WERI-Rb-1 (cell line): ENCODE data around the gene ATXN8OS.

Source experiments
- DNase-seq: peaks from one replicate; pipeline ENCODE4 v3.0.0-alpha.2; 2020
- H3K27ac ChIP-seq: fragments of 250-450 bp; sonication (Bioruptor Pico); 2 replicates; pipeline ENCODE4 v1.5.1; 2020; ENCODE audit warnings: mild to moderate bottlenecking, moderate library complexity
- H3K27me3 ChIP-seq: fragments of 250-450 bp; sonication (Bioruptor Pico); 2 replicates; pipeline ENCODE4 v1.5.1; 2021; ENCODE audit warnings: mild to moderate bottlenecking, low read depth, moderate library complexity; ENCODE audit not compliant: insufficient read depth, severe bottlenecking
- H3K36me3 ChIP-seq: fragments of 250-450 bp; sonication (Bioruptor Pico); 2 replicates; pipeline ENCODE4 v1.5.1; 2020; ENCODE audit warnings: mild to moderate bottlenecking, moderate library complexity
- H3K4me3 ChIP-seq: 2 replicates; pipeline ENCODE4 v1.5.1; 2011; ENCODE audit warnings: low read depth, mild to moderate bottlenecking, control low read depth, low read length
- H3K9me3 ChIP-seq: fragments of 250-450 bp; sonication (Bioruptor Pico); 2 replicates; pipeline ENCODE4 v1.5.1; 2021; ENCODE audit warnings: mild to moderate bottlenecking, moderate library complexity; ENCODE audit not compliant: severe bottlenecking
- TF ChIP-seq, protein P1 (sequence below): IDR thresholded peaks from 2 replicates; pipeline ENCODE4 v1.5.1; 2011; ENCODE audit warnings: low read depth, mild to moderate bottlenecking, control low read depth, inconsistent platforms, low read length

ATXN8OS gene

GRCh38 chr13:70107498-70108281 is at the start of gene ATXN8OS:
Gene ATXN8OS (plus strand): TSS chr13:70107826.
- H3K36me3 ChIP-seq, result no peaks in the 10 kb centered on the region
- TF ChIP-seq, protein P1, sequence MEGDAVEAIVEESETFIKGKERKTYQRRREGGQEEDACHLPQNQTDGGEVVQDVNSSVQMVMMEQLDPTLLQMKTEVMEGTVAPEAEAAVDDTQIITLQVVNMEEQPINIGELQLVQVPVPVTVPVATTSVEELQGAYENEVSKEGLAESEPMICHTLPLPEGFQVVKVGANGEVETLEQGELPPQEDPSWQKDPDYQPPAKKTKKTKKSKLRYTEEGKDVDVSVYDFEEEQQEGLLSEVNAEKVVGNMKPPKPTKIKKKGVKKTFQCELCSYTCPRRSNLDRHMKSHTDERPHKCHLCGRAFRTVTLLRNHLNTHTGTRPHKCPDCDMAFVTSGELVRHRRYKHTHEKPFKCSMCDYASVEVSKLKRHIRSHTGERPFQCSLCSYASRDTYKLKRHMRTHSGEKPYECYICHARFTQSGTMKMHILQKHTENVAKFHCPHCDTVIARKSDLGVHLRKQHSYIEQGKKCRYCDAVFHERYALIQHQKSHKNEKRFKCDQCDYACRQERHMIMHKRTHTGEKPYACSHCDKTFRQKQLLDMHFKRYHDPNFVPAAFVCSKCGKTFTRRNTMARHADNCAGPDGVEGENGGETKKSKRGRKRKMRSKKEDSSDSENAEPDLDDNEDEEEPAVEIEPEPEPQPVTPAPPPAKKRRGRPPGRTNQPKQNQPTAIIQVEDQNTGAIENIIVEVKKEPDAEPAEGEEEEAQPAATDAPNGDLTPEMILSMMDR, result no peak
- no peak within 1 kb of the TSS for H3K27ac ChIP-seq
- no peaks in the 10 kb centered on the region for H3K27me3 ChIP-seq
- peak; percentile 10 for DNase-seq
- no peaks in the 10 kb centered on the region for H3K9me3 ChIP-seq
- H3K4me3 ChIP-seq, result peak within 1 kb of the TSS; percentile 33

- TF ChIP-seq, protein P1, result no peak
- Histone ChIP-seq H3K4me3 (no peak overlapping the region), H3K27me3 (no peaks in the 10 kb centered on the region), H3K9me3 (no peaks in the 10 kb centered on the region), H3K36me3 (no peaks in the 10 kb centered on the region), H3K27ac (no peak overlapping the region)
- no peak for DNase-seq
Measured at GRCh38 chr13:70080012-70080411, 27.6 kb upstream of the ATXN8OS start.

GRCh38 chr13:70087247-70087646 is 20.4 kb upstream of the ATXN8OS start:
- H3K27me3 ChIP-seq, result no peaks in the 10 kb centered on the region
- no peak overlapping the region for H3K27ac ChIP-seq
- TF ChIP-seq, protein P1, result no peak
- H3K36me3 ChIP-seq, result no peaks in the 10 kb centered on the region
- H3K9me3 ChIP-seq, result no peaks in the 10 kb centered on the region
- no peak for DNase-seq
- H3K4me3 ChIP-seq, result no peak overlapping the region

- no peak for DNase-seq
- Histone ChIP-seq H3K4me3 (no peak overlapping the region), H3K9me3 (no peaks in the 10 kb centered on the region), H3K27ac (no peak overlapping the region), H3K27me3 (no peaks in the 10 kb centered on the region), H3K36me3 (no peaks in the 10 kb centered on the region)
- TF ChIP-seq, protein P1, result no peak
Measured at GRCh38 chr13:70088926-70089325, 18.7 kb upstream of the ATXN8OS start.

GRCh38 chr13:70090036-70090723 is 17.4 kb upstream of the ATXN8OS start:
- no peak overlapping the region for H3K4me3 ChIP-seq
- H3K27me3 ChIP-seq, result no peaks in the 10 kb centered on the region
- DNase-seq, result no peak
- H3K27ac ChIP-seq, result no peak overlapping the region
- TF ChIP-seq, protein P1, result no peak
- H3K9me3 ChIP-seq, result no peaks in the 10 kb centered on the region
- no peaks in the 10 kb centered on the region for H3K36me3 ChIP-seq
